IMR-90 (cell line): ENCODE data around the gene CASP1. TPM values are rescaled to one million over a fixed set of nuclear protein-coding genes. Genes with fewer than 3 reads are reported as not detected.

Experiments used
- ATAC-seq: fragments of 200-7000 bp; cut with Tn5 transposase; 2 replicates; pipeline ENCODE4 v1.9.1; 2020; ENCODE audit warnings: low read depth, mild to moderate bottlenecking, moderate library complexity
- BruUV-seq: library from RNA; stranded (reverse); fragments of 400-500 nt; replicated peaks from 2 replicates; lab custom pipeline; 2021; lab: Mats Ljungman, UMichigan
- CTCF ChIA-PET: fragments of 300-600 bp; formaldehyde crosslinking; extraction: SDS; loops from one replicate; lab custom pipeline; 2021; ENCODE audit warnings: antibody characterized with exemption; lab: Yijun Ruan, JAX
- POLR2A ChIA-PET: fragments of 300-600 bp; sonication (Branson Sonifier 250); formaldehyde crosslinking; loops from one replicate; lab custom pipeline; 2022; ENCODE audit warnings: antibody characterized with exemption; ENCODE audit not compliant: unreplicated experiment; lab: Charles Lee
- DNase-seq: peaks from one replicate; pipeline ENCODE4 v3.0.0; 2013
- H2AFZ ChIP-seq: replicated peaks from 2 replicates; pipeline ENCODE3; 2013; ENCODE audit warnings: low read length, mild to moderate bottlenecking; ENCODE audit not compliant: poor library complexity
- H2AK5ac ChIP-seq: 2 replicates; pipeline ENCODE4 v1.6.1; 2013; ENCODE audit warnings: low read depth, low read length, inconsistent platforms
- H2AK9ac ChIP-seq: replicated peaks from 2 replicates; pipeline ENCODE3; 2013; ENCODE audit warnings: mild to moderate bottlenecking, low read depth, low read length, moderate library complexity; ENCODE audit not compliant: poor library complexity
- H2BK120ac ChIP-seq: 2 replicates; pipeline ENCODE4 v1.6.1; 2013; ENCODE audit warnings: low read depth, low read length, inconsistent platforms
- H2BK15ac ChIP-seq: 3 replicates; pipeline ENCODE4 v1.6.1; 2013; ENCODE audit warnings: low read depth, low read length, inconsistent platforms
- H2BK20ac ChIP-seq: 2 replicates; pipeline ENCODE4 v1.6.1; 2013; ENCODE audit warnings: low read depth, mild to moderate bottlenecking, inconsistent platforms, low read length, moderate library complexity
- H2BK5ac ChIP-seq: 2 replicates; pipeline ENCODE4 v1.6.1; 2013; ENCODE audit warnings: mild to moderate bottlenecking, low read depth, low read length, inconsistent platforms; ENCODE audit not compliant: poor library complexity, severe bottlenecking
- H3K14ac ChIP-seq: replicated peaks from 2 replicates; pipeline ENCODE4 v1.6.1; 2013; ENCODE audit warnings: low read depth, low read length, inconsistent platforms
- H3K18ac ChIP-seq: 2 replicates; pipeline ENCODE4 v1.6.1; 2013; ENCODE audit warnings: low read depth, low read length, control low read depth
- H3K23ac ChIP-seq: 2 replicates; pipeline ENCODE4 v1.6.1; 2013; ENCODE audit warnings: low read depth, low read length, inconsistent platforms
- H3K27ac ChIP-seq: 2 replicates; pipeline ENCODE4 v1.5.1; 2013; ENCODE audit warnings: mild to moderate bottlenecking, control low read depth, low read length; ENCODE audit not compliant: insufficient read depth
- H3K27me3 ChIP-seq: 2 replicates; pipeline ENCODE4 v1.6.1; 2013; ENCODE audit warnings: low read length; ENCODE audit not compliant: control insufficient read depth, insufficient read depth
- H3K36me3 ChIP-seq: 2 replicates; pipeline ENCODE4 v1.6.1; 2013; ENCODE audit warnings: low read length, mixed read lengths; ENCODE audit not compliant: control insufficient read depth, insufficient read depth
- H3K4ac ChIP-seq: 2 replicates; pipeline ENCODE4 v1.6.1; 2013; ENCODE audit warnings: low read depth, low read length, inconsistent platforms
- H3K4me1 ChIP-seq: 2 replicates; pipeline ENCODE4 v1.6.1; 2013; ENCODE audit warnings: low read length, mixed read lengths; ENCODE audit not compliant: control insufficient read depth, insufficient read depth
- H3K4me2 ChIP-seq: 2 replicates; pipeline ENCODE4 v1.6.1; 2013; ENCODE audit warnings: low read depth, mild to moderate bottlenecking, control low read depth, low read length, moderate library complexity
- H3K4me3 ChIP-seq: 2 replicates; pipeline ENCODE4 v1.5.1; 2013; ENCODE audit warnings: low read depth, mild to moderate bottlenecking, control low read depth, low read length, moderate library complexity; ENCODE audit not compliant: insufficient read depth
- H3K56ac ChIP-seq: 2 replicates; pipeline ENCODE4 v1.6.1; 2013; ENCODE audit warnings: low read length, inconsistent platforms; ENCODE audit not compliant: insufficient read depth; ENCODE audit errors: extremely low read depth
- H3K79me1 ChIP-seq, 2 experiments: 2 replicates each; pipeline ENCODE4 v1.6.1; 2013; ENCODE audit warnings: low read length in 2 of 2, inconsistent platforms in 1 of 2, low read depth in 1 of 2
- H3K9ac ChIP-seq: 2 replicates; pipeline ENCODE4 v1.6.1; 2013; ENCODE audit warnings: low read depth, low read length, control low read depth
- H3K9me1 ChIP-seq: 2 replicates; pipeline ENCODE4 v1.6.1; 2013; ENCODE audit warnings: low read length, inconsistent platforms; ENCODE audit not compliant: insufficient read depth
- H3K9me3 ChIP-seq: 2 replicates; pipeline ENCODE4 v1.6.1; 2013; ENCODE audit warnings: low read length; ENCODE audit not compliant: control insufficient read depth, insufficient read depth
- H4K20me1 ChIP-seq: 2 replicates; pipeline ENCODE4 v1.6.1; 2013; ENCODE audit warnings: low read length, inconsistent platforms; ENCODE audit not compliant: insufficient read depth
- H4K5ac ChIP-seq: 2 replicates; pipeline ENCODE4 v1.6.1; 2013; ENCODE audit warnings: mild to moderate bottlenecking, low read depth, low read length, control low read depth
- H4K8ac ChIP-seq, 2 experiments: 2 replicates each; pipeline ENCODE4 v1.6.1; 2013; ENCODE audit warnings: low read depth in 2 of 2, low read length in 2 of 2, control low read depth in 1 of 2, inconsistent platforms in 1 of 2
- H4K91ac ChIP-seq: 2 replicates; pipeline ENCODE4 v1.6.1; 2013; ENCODE audit warnings: low read depth, low read length, inconsistent platforms; ENCODE audit not compliant: insufficient read depth
- CEBPB ChIP-seq: IDR thresholded peaks from 2 replicates; pipeline ENCODE4 v1.6.1; 2012; ENCODE audit warnings: low read depth, low read length, improper control_type of control experiment
- CTCF ChIP-seq: conservative IDR thresholded peaks from 2 replicates; pipeline ENCODE4 v1.5.1; 2012; ENCODE audit warnings: mild to moderate bottlenecking, low read depth, low read length, improper control_type of control experiment
- MAFK ChIP-seq: IDR thresholded peaks from 2 replicates; pipeline ENCODE4 v1.6.1; 2012; ENCODE audit warnings: low read depth, low read length, improper control_type of control experiment
- MXI1 ChIP-seq: IDR thresholded peaks from 2 replicates; pipeline ENCODE4 v1.6.1; 2012; ENCODE audit warnings: low read depth, mild to moderate bottlenecking, low read length, moderate library complexity, borderline replicate concordance
- NFE2L2 ChIP-seq: fragments of 150-350 bp; IDR thresholded peaks from 2 replicates; pipeline ENCODE4 v1.6.1; 2016; ENCODE audit warnings: low read depth, mild to moderate bottlenecking, low read length
- SMC3 ChIP-seq: fragments of 150-350 bp; IDR thresholded peaks from 2 replicates; pipeline ENCODE4 v1.6.1; 2016; ENCODE audit warnings: low read depth, mild to moderate bottlenecking, antibody characterized with exemption, low read length, moderate library complexity
- USF2 ChIP-seq: fragments of 150-350 bp; IDR thresholded peaks from 2 replicates; pipeline ENCODE4 v1.6.1; 2017; ENCODE audit warnings: mild to moderate bottlenecking, antibody characterized with exemption, low read length, low read depth
- WGBS, 2 experiments: methylation state at CpG; one replicate each; pipeline versions ENCODE4 v1.1.5 to v1.1.7; 2013; ENCODE audit warnings: missing lambda C conversion rate in 2 of 2; ENCODE audit not compliant: insufficient read length in 1 of 2; ENCODE audit errors: extremely low coverage in 2 of 2; 5-methylcytosine and 5-hydroxymethylcytosine counted together
- dilution Hi-C: fragments of 300-500 bp; cut with HindIII; formaldehyde crosslinking; loops from one replicate; pipeline ENCODE4 v1.14.3; 2018; ENCODE audit warnings: low sequenced_read_pairs; ENCODE audit not compliant: unreplicated experiment
- in situ Hi-C: fragments of 300-500 bp; cut with MboI; formaldehyde crosslinking; loops from 3 replicates; pipeline ENCODE4 v1.14.3; 2019; ENCODE audit warnings: low sequenced_read_pairs, inconsistent platforms, mixed read lengths
- intact Hi-C: fragments of 100-400 bp; cut with micrococcal nuclease; formaldehyde crosslinking; loops from 2 replicates; pipeline ENCODE4 v1.10.0; 2022
- polyA plus RNA-seq, 3 experiments: library from polyadenylated mRNA; depleted of rRNA; stranded (reverse); fragments of >200 nt; gene quantifications; 2 replicates each; pipeline ENCODE4 v1.2.3, GENCODE V29; 2012; ENCODE audit warnings: low replicate concordance in 1 of 3
- total RNA-seq: library from RNA; depleted of rRNA; stranded (reverse); fragments of >200 nt; gene quantifications from 2 replicates; pipeline ENCODE4 v1.2.3, GENCODE V29; 2012

Gene CASP1
- total and polyA plus RNA-seq, 2 of the 4 experiments (the other 2 are of a cell fraction) = 12.5 to 31.2 TPM

DNA sequence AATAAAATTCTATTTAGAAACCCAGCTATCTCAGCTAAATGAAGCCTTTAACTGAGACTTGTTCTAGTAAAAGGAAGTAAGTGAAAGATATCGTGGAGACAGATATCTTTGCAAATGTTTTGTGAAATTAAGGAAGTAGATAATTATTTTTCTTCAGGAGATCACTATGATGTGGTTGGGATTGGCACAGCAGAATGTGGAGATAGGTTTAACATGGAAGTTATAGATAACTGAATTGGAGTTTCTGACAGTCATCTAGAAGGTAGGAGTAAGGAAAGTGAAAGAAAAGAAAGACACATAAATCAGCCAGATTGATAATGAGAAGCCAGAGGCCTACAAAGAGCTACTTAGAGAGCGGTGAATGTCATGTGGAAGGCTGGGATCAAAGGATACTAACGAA is 7.3 kb downstream of the CASP1 start:
- Histone ChIP-seq H3K79me1 (0 out of 4 replicates have a peak, but pooled peaks cover 0 to 4% of the 10 kb centered on the region in 2 experiments), H3K4ac (no peak overlapping the region), H3K14ac (no peak overlapping the region), H3K4me2 (no peak overlapping the region), H3K9ac (no peak overlapping the region), H2AK9ac (no peak overlapping the region), H3K9me1 (no peaks in the 10 kb centered on the region; the same call in 1 of the 2 replicates), H3K27ac (no peak overlapping the region), H4K5ac (no peak overlapping the region), H2BK15ac (no peak overlapping the region), H4K8ac (no peak overlapping the region), H3K56ac (no peak overlapping the region), H3K9me3 (no peaks in the 10 kb centered on the region), H4K20me1 (no peaks in the 10 kb centered on the region), H3K18ac (no peak overlapping the region), H2AFZ (no peak overlapping the region), H2BK5ac (no peak overlapping the region), H4K91ac (no peak overlapping the region), H2AK5ac (no peak overlapping the region), H3K27me3 (no peaks in the 10 kb centered on the region), H3K23ac (no peak overlapping the region), H3K4me1 (no peaks in the 10 kb centered on the region), H2BK20ac (no peak overlapping the region), H3K4me3 (no peak overlapping the region), H2BK120ac (no peak overlapping the region), H3K36me3 (peaks cover 23% of the 10 kb centered on the region)
- in situ Hi-C loops (no loop called here), intact Hi-C loops (no loop called here), dilution Hi-C loops (no loop called here)
- CTCF ChIA-PET = no interaction called here
- WGBS, 2 experiments = 80% methylated on average over 1 of the region's 3 CpGs; no CpG with 5 or more reads in 1 of the 2 experiments
- no peak for DNase-seq
- POLR2A ChIA-PET = no interaction called here
- no TSS peak for BruUV-seq
- no peak for ATAC-seq
- TF ChIP-seq USF2 (no peak), MXI1 (no peak), SMC3 (no peak), MAFK (no peak), CTCF (no peak), CEBPB (no peak), NFE2L2 (no peak)
